ENCODE measurements around the gene DOK7.

- TF ChIP-seq CTCF (IDR thresholded peaks at IDR 0.05) (no peak), POLR2A (IDR thresholded peaks at IDR 0.05) (no peak)
Measured at GRCh38 chr4:3488820-3489219, 25.7 kb downstream of the DOK7 start.
